GM21528 (cell line): Measurements from ENCODE around the gene INSL6.
"Not testable (repeated sequence)": the region's sequence is repeated elsewhere in the genome, so short reads cannot be mapped to it uniquely, and the experiment has no call there.

ENCODE experiments used
- ATAC-seq: cut with Tn5 transposase; IDR thresholded peaks from one replicate; pipeline ENCODE4 v1.9.1; 2021; ENCODE audit warnings: mild to moderate bottlenecking, moderate library complexity; ENCODE audit not compliant: unreplicated experiment, low FRiP score

INSL6 gene, protein sequence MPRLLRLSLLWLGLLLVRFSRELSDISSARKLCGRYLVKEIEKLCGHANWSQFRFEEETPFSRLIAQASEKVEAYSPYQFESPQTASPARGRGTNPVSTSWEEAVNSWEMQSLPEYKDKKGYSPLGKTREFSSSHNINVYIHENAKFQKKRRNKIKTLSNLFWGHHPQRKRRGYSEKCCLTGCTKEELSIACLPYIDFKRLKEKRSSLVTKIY

DNA sequence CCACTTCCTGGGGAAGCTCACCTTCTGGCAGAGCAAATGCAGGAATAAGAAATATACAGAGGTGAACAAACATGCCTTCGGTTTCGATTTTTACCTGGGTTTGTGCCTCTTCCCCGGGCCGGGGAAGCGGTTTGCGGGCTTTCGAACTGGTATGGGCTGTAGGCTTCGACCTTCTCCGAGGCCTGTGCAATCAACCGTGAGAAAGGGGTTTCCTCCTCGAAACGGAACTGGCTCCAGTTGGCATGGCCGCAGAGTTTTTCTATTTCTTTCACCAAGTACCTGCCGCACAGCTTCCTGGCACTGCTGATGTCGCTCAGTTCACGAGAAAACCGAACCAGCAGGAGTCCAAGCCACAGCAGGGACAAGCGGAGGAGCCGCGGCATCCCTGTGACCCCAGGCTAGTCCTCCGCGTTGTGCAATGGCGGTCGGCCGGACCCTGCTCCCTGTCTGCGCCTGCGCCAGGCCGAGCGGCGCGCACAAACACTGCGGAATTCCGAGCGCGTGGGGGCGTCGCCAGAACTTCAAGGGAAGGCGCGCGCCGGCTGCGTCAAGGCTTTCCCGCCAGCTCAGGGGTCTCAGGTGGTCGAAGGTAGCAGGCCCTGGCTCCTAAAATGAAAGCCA is at the start of gene INSL6:
TSS of gene INSL6 (minus strand) at position 420 of the 621 bp plus-strand sequence. CDS start at position 383, 37 bp downstream.
- ATAC-seq, result no peak

DNA sequence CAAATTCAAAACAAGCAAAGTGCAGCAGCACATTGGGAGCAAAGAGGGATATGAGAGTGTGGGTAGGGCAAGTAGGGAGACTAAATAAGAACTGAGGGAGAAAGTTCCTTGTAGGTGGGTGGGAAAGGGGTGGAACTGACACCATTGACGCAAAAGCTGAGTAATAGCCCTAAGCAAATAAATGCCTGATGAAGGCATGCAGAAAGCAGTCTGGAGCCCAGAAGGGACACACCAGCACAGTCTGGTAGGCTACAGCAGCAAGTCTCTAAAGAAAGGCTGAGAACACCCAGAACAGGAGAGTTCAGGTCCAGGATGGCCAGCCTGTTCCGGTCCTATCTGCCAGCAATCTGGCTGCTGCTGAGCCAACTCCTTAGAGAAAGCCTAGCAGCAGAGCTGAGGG is 45.8 kb upstream of the INSL6 start, which contains the start of gene INSL4:
TSS of gene INSL4 (plus strand) at position 208 of the 400 bp plus-strand sequence. CDS start at position 313, 105 bp downstream.
- no peak for ATAC-seq

- no peak for ATAC-seq
Observed at GRCh38 chr9:5230554-5230953, 45.1 kb upstream of the INSL6 start.

- ATAC-seq, result no peak
Observed at GRCh38 chr9:5205071-5205470, 19.6 kb upstream of the INSL6 start.

- ATAC-seq, result no peak
Observed at GRCh38 chr9:5195463-5195862, 10.0 kb upstream of the INSL6 start.

- no peak for ATAC-seq
Observed at GRCh38 chr9:5193345-5193744, 7.9 kb upstream of the INSL6 start.

- no peak for ATAC-seq
Observed at GRCh38 chr9:5191985-5192384, 6.5 kb upstream of the INSL6 start.

GRCh38 chr9:5188060-5188984 is 2.9 kb upstream of the INSL6 start:
- ATAC-seq, result no peak

- no peak for ATAC-seq
Observed at GRCh38 chr9:5186416-5187169, 1.2 kb upstream of the INSL6 start.

GRCh38 chr9:5184776-5185175 is 663 bp downstream of the INSL6 start:
- ATAC-seq, result no peak

DNA sequence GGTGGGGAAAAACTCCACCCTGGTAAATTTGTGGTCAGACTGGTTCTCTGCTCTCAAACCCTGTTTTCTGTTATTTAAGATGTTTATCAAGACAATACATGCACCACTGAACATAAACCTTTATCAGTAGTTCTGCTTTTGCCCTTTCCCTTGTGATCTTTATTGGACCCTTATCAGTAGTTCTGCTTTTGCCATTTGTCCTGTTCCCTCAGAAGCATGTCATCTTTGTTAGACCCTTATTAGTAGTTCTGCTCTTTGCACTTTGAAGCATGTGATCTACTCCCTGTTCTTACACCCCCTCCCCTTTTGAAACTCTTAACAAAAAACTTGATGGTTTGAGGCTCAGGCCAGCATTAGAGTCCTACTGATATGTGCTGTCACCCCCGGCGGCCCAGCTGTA is 4.8 kb downstream of the INSL6 start:
- ATAC-seq, result not testable (repeated sequence)

GRCh38 chr9:5178126-5178805 is 7.2 kb downstream of the INSL6 start:
- ATAC-seq, result no peak

DNA sequence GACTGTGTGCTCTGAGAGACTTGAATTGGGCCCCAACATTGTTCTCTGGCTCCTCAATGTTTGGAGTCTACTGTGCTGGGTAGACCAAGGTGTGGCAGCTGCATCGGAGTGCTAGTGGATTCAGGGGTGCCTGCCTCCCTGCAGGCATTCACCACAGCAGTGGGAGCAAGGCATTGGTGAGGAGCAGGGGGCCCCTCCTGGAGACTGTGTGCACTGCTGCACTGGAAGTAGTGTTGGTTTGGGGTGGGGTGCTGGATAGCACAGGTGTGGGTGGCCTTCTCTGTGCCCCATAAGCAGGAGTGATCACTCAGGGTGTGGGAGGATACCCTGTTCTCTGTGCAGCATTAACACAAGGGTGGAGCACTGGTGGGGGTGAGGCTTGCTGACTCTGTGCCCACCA is 39.2 kb downstream of the INSL6 start:
- ATAC-seq, result no peak

- no peak for ATAC-seq
Observed at GRCh38 chr9:5144217-5144616, 41.2 kb downstream of the INSL6 start.

GRCh38 chr9:5140151-5140550 is 45.3 kb downstream of the INSL6 start:
- no peak for ATAC-seq

GRCh38 chr9:5122516-5122915 is 62.9 kb downstream of the INSL6 start:
- ATAC-seq, result no peak

GRCh38 chr9:5122116-5122515 is 63.3 kb downstream of the INSL6 start:
- no peak for ATAC-seq

- no peak for ATAC-seq
Observed at GRCh38 chr9:5113994-5114748, 71.3 kb downstream of the INSL6 start.
